Psoas muscle (tissue), 8 donors: ENCODE measurements around the gene ABCC4. TPM values are rescaled to one million over a fixed set of nuclear protein-coding genes. Genes with fewer than 3 reads are reported as not detected.

ENCODE experiments used
- ATAC-seq, 4 donors: fragments of 200-7000 bp; cut with Tn5 transposase; one replicate each; pipeline ENCODE4 v1.9.1; 2020; ENCODE audit warnings: moderate library complexity in 3 of 4, mild to moderate bottlenecking in 2 of 4
- DNase-seq, 2 donors: peaks; one replicate each; pipeline ENCODE4 v3.0.0-alpha.2; 2020
- H3K27ac ChIP-seq: fragments of 200-600 bp; one replicate; pipeline ENCODE4 v1.8.0; 2022
- H3K27me3 ChIP-seq, 3 donors: fragments of 200-600 bp in 1 of 3; one replicate each; pipeline versions ENCODE4 v1.6.1 to v1.8.0; 2013 to 2022; ENCODE audit warnings: low read length in 2 of 3, mild to moderate bottlenecking in 2 of 3, moderate library complexity in 1 of 3; ENCODE audit not compliant: insufficient read depth in 3 of 3
- H3K36me3 ChIP-seq, 2 donors: fragments of 200-600 bp in 1 of 2; one replicate each; pipeline versions ENCODE4 v1.6.1 to v1.8.0; 2013 to 2022; ENCODE audit warnings: low read depth in 1 of 2, mild to moderate bottlenecking in 1 of 2, moderate library complexity in 1 of 2; ENCODE audit not compliant: insufficient read depth in 1 of 2
- H3K4me1 ChIP-seq: fragments of 200-600 bp; one replicate; pipeline ENCODE4 v1.8.0; 2022
- H3K4me3 ChIP-seq: fragments of 200-600 bp; one replicate; pipeline ENCODE4 v1.8.0; 2022; ENCODE audit warnings: mild to moderate bottlenecking
- H3K9me3 ChIP-seq: fragments of 200-600 bp; one replicate; pipeline ENCODE4 v1.8.0; 2022
- CTCF ChIP-seq: fragments of 200-600 bp; IDR thresholded peaks from one replicate; pipeline ENCODE4 v1.8.0; 2022; ENCODE audit warnings: antibody characterized with exemption
- WGBS, 3 donors: extraction: QIAGEN DNeasy Blood & Tissue Kit; methylation state at CpG; one replicate each; pipeline versions ENCODE4 v1.1.6 to v1.1.7; 2013; 5-methylcytosine and 5-hydroxymethylcytosine counted together
- intact Hi-C, 2 donors: fragments of 100-400 bp; cut with DNase I; formaldehyde crosslinking; loops; one replicate each; pipeline versions ENCODE4 v1.11.0 to v1.14.2; 2022
- polyA plus RNA-seq, 3 donors: library from polyadenylated mRNA; stranded (reverse); fragments of 200-250 nt; gene quantifications; one replicate each; pipeline ENCODE4 v1.2.3, GENCODE V29; 2013
- total RNA-seq, 4 donors: library from RNA; stranded (reverse); fragmentation: NEBNext Ultra II Directional in 2 of 4; extraction: Animal tissue kit (Norgen Biotek cat#: 25700) in 2 of 4; gene quantifications; one replicate each; pipeline versions ENCODE4 v1.2.1 to v1.2.4, GENCODE V29; 2021 to 2023
- donor health status: healthy with polysubstance abuse.
- donor health status: DM: no; HTN: no; CAD: no; lungs with moderate emphysema.
- donor health status: Bipolar disorder and iron deficiency.
- donor health status: healthy.
- donor health status: DM: yes; HTN: yes; CAD: no.
- donor health status: DM: no; HTN: no; CAD: no.
- donor health status: DM: no; HTN: no; CAD: no.
- donor health status: DM: yes; HTN: yes; CAD: no.

ABCC4 gene
- total and polyA plus RNA-seq, 7 donors: 2.3 to 25.2 (median 6.1) TPM

GRCh38 chr13:95151942-95152587 is 149.2 kb downstream of the ABCC4 start:
- no peak overlapping the region for H3K27ac ChIP-seq
- peaks cover 2 to 18% of the 10 kb centered on the region in 2 donors for H3K36me3 ChIP-seq
- no peaks in the 10 kb centered on the region for H3K27me3 ChIP-seq
- intact Hi-C loops: no loop called here
- no peaks in the 10 kb centered on the region for H3K9me3 ChIP-seq
- no peak for DNase-seq
- WGBS, 3 donors: 94 to 97% (median 95%) methylated on average over 4 of the region's 4 CpGs
- no peak for ATAC-seq
- no peak for TF ChIP-seq CTCF
- H3K4me3 ChIP-seq: no peak overlapping the region
- H3K4me1 ChIP-seq: no peaks in the 10 kb centered on the region

GRCh38 chr13:95150555-95150954 is 150.7 kb downstream of the ABCC4 start:
- intact Hi-C loops: no loop called here
- no peak for TF ChIP-seq CTCF
- Histone ChIP-seq H3K9me3 (no peaks in the 10 kb centered on the region), H3K36me3 (peaks cover 2 to 7% of the 10 kb centered on the region in 2 donors), H3K27ac (no peak overlapping the region), H3K4me3 (no peak overlapping the region), H3K4me1 (no peaks in the 10 kb centered on the region), H3K27me3 (no peaks in the 10 kb centered on the region)
- no peak for DNase-seq
- ATAC-seq: no peak
- WGBS, 3 donors: 85 to 88% (median 86%) methylated on average over 2 of the region's 2 CpGs

- no peaks in the 10 kb centered on the region for H3K4me1 ChIP-seq
- H3K27me3 ChIP-seq: no peaks in the 10 kb centered on the region
- H3K4me3 ChIP-seq: no peak overlapping the region
- ATAC-seq (no peak), DNase-seq (no peak)
- H3K27ac ChIP-seq: no peak overlapping the region
- no peak for TF ChIP-seq CTCF
- no peaks in the 10 kb centered on the region for H3K9me3 ChIP-seq
- WGBS, 3 donors: 54 to 65% (median 60%) methylated on average over 3 of the region's 3 CpGs
- H3K36me3 ChIP-seq: peaks cover 0 to 2% of the 10 kb centered on the region in 2 donors
- intact Hi-C loops: no loop called here
Measured at GRCh38 chr13:95146486-95146885, 154.8 kb downstream of the ABCC4 start.

GRCh38 chr13:95145587-95145986 is 155.7 kb downstream of the ABCC4 start:
- ATAC-seq (no peak), DNase-seq (no peak)
- Histone ChIP-seq H3K27ac (no peak overlapping the region), H3K9me3 (no peaks in the 10 kb centered on the region), H3K4me1 (no peaks in the 10 kb centered on the region), H3K36me3 (peaks cover 0 to 2% of the 10 kb centered on the region in 2 donors), H3K4me3 (no peak overlapping the region), H3K27me3 (no peaks in the 10 kb centered on the region)
- WGBS, 3 donors: 64 to 98% (median 96%) methylated on average over 3 of the region's 3 CpGs
- TF ChIP-seq CTCF: no peak
- intact Hi-C loops: no loop called here

GRCh38 chr13:95140502-95140901 is 160.7 kb downstream of the ABCC4 start:
- intact Hi-C loops: no loop called here
- ATAC-seq (no peak), DNase-seq (no peak)
- H3K27ac ChIP-seq: no peak overlapping the region
- H3K4me1 ChIP-seq: no peaks in the 10 kb centered on the region
- H3K27me3 ChIP-seq: no peaks in the 10 kb centered on the region
- H3K36me3 ChIP-seq: peaks cover 0 to 4% of the 10 kb centered on the region in 2 donors
- no peaks in the 10 kb centered on the region for H3K9me3 ChIP-seq
- WGBS, 3 donors: 51 to 68% (median 60%) methylated on average over 3 of the region's 3 CpGs
- H3K4me3 ChIP-seq: no peak overlapping the region
- TF ChIP-seq CTCF: no peak
